ENCODE measurements around the gene CC2D1A. TPM values are rescaled to one million over a fixed set of nuclear protein-coding genes. Genes with fewer than 3 reads are reported as not detected.

CC2D1A gene
- total RNA-seq: 10 to 100 TPM; 27.9 to 31.5 TPM

GRCh38 chr19:13905634-13906520, at the start of gene CC2D1A, which contains the start of gene BRME1:
TSS of gene CC2D1A (plus strand) at chr19:13906201. CDS start at chr19:13906442, 241 bp downstream.
TSS of gene BRME1 (minus strand) at chr19:13906117. CDS start at chr19:13904892, 1,225 bp downstream.

GRCh38 chr19:13876834-13877233, 29.2 kb upstream of the CC2D1A start, which contains the start of gene NANOS3:
TSS of gene NANOS3 (plus strand) at chr19:13877134. CDS start at chr19:13877249, 115 bp downstream.

GRCh38 chr19:13938301-13939064, 32.5 kb downstream of the CC2D1A start, which contains the start of gene PODNL1:
TSS of gene PODNL1 (minus strand) at chr19:13938417. CDS start at chr19:13938181, 236 bp downstream.

GRCh38 chr19:13952154-13952930, 46.3 kb downstream of the CC2D1A start, which contains the start of gene DCAF15:
TSS of gene DCAF15 (plus strand) at chr19:13952509. CDS start at chr19:13952513, 4 bp downstream.

Small RNA genes lying within 50 kb of the gene (microRNA-seq; reads per million reads assigned to microRNA genes)
- gene MIR181C (ENCODE audit: borderline microRNAs expressed, borderline replicate concordance) (60.1 reads per million, percentile 66 among the genes with 10 or more reads in this experiment), gene MIR181D (ENCODE audit: borderline microRNAs expressed, borderline replicate concordance) (43.4 reads per million, percentile 63 among the genes with 10 or more reads in this experiment)

Other genes starting within 250 kb of the CC2D1A start
- gene MRI1, start 141.7 kb upstream of the CC2D1A start, total RNA-seq: 10 to 100 TPM; 31.3 to 34.1 TPM
- 100 to 1,000 TPM; 100 to 105 TPM for gene C19orf53, start 131.7 kb upstream of the CC2D1A start, total RNA-seq
- 10 to 100 TPM in 1 of 2 experiments, 1 to 10 TPM in 1; 9.8 to 10.6 TPM for gene ZSWIM4, start 110.8 kb upstream of the CC2D1A start, total RNA-seq
- under 1 TPM in 1 of 2 experiments, not detected in 1; 0.55 TPM for gene NANOS3, start 29.1 kb upstream of the CC2D1A start, total RNA-seq
- gene BRME1, start 84 bp upstream of the CC2D1A start, total RNA-seq: 1 to 10 TPM; 5.1 to 5.8 TPM
- gene PODNL1, start 32.2 kb downstream of the CC2D1A start, total RNA-seq: under 1 TPM; 0.50 to 0.70 TPM
- gene DCAF15, start 46.3 kb downstream of the CC2D1A start, total RNA-seq: 10 to 100 TPM; 66.7 to 69.5 TPM
- 10 to 100 TPM; 15.6 to 16.8 TPM for gene RFX1, start 100.1 kb downstream of the CC2D1A start, total RNA-seq
- gene RLN3, start 121.9 kb downstream of the CC2D1A start, total RNA-seq: not detected
- 10 to 100 TPM; 82.9 to 83.3 TPM for gene IL27RA, start 125.6 kb downstream of the CC2D1A start, total RNA-seq
- not detected for gene PALM3, start 155.9 kb downstream of the CC2D1A start, total RNA-seq
- 1 to 10 TPM; 1.6 to 1.8 TPM for gene MISP3, start 166.6 kb downstream of the CC2D1A start, total RNA-seq
- under 1 TPM in 1 of 2 experiments, not detected in 1; 0.23 TPM for gene C19orf67, start 179.6 kb downstream of the CC2D1A start, total RNA-seq
- gene SAMD1, start 184.6 kb downstream of the CC2D1A start, total RNA-seq: 10 to 100 TPM; 63.2 to 68.6 TPM
- 10 to 100 TPM; 58.0 to 65.0 TPM for gene PRKACA, start 211.6 kb downstream of the CC2D1A start, total RNA-seq
- 10 to 100 TPM; 80.3 to 82.8 TPM for gene ASF1B, start 230.4 kb downstream of the CC2D1A start, total RNA-seq

Data from activated naive CD4-positive, alpha-beta T cell treated with anti-CD3 and anti-CD28 coated beads, Interleukin-2, amount 10 ng/mL, durations not matched to agents 5 hours and 36 hours (primary cell).